Heart left ventricle (tissue), 13 donors: ENCODE measurements around the gene MAPT.

Experiments
- POLR2A ChIP-seq, 2 donors: fragments of 450-650 bp; IDR thresholded peaks; one replicate each; pipeline ENCODE4 v1.6.1; 2017; ENCODE audit warnings: antibody characterized with exemption in 2 of 2, mild to moderate bottlenecking in 2 of 2, moderate library complexity in 2 of 2
- TF ChIP-seq, protein P1 (sequence below), 12 donors: fragments of 200-600 bp; sonication (generic) in 4 of 12; IDR thresholded peaks; one replicate each; pipeline versions ENCODE4 v1.5.0 to v1.8.0; 2018 to 2022; ENCODE audit warnings: antibody characterized with exemption in 12 of 12, mild to moderate bottlenecking in 5 of 12
- donor health status: ischemic (EF 13 %, LVEDD 7.1; RV severe dilation, severe dysfunction).
- donor health status: DM: no; HTN: yes; CAD: no.
- donor health status: DM: no; HTN: no; CAD: no.
- donor health status: ischemic (EF 25% LVEDD 6.9; RV normal size, moderate dysfunction).
- donor health status: ischemic (EF 25% LVEDD 5.7; RV mildly dilated, moderate dysfunction).
- donor health status: ischemic (EF 35%, LVEDD 5.7; RV mildly dilated, moderate dysfunction).
- donor health status: nonischemic (EF 11% LVEDD 7.7; RV severe dilation, severe dysfunction).
- donor health status: DM: yes; HTN: yes; CAD: no.
- donor health status: PGD.
- donor health status: ischemic (EF 29% LVEDD 5.4; RV normal size, mild dysfunction).
- donor health status: nonischemic (EF 23%, LVEDD 6.1; RV moderate dilation, normal function).

DNA sequence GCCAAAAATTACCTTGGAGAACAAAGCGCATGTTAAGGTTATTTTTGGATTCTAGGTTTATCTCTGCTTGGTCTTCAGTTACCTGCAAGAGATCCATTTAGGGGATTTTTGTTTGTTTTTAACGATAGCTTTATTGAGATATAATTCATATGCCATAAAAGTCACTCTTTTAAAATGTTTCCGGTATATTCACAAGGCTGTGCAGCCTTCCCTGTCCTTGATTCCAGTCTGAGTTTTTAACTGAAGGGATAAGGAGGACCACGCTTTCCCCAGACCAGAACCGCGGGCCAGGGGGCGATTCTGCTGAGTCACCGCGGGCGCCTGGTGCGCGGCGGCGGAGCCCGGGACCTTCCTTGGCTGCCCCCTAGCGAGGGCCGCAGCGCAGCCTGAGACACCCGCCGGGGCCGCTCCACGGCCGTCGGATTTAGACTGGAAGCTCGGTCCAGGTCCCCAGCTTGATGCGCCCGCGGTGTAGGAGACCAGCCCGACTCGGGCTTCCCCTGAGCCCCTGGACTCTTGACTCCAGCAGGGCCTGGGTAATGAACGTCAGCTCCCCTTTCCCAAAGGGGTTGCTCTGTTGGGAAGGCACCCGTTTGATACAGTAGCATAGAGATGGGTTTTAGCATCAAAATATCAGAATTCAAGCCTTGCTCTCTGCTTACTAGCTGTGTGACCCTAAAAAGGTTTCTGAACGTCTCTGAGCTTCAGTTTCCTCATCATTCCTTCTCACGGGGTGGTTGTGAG is 54.7 kb downstream of the MAPT start:
- TF ChIP-seq, protein P1, sequence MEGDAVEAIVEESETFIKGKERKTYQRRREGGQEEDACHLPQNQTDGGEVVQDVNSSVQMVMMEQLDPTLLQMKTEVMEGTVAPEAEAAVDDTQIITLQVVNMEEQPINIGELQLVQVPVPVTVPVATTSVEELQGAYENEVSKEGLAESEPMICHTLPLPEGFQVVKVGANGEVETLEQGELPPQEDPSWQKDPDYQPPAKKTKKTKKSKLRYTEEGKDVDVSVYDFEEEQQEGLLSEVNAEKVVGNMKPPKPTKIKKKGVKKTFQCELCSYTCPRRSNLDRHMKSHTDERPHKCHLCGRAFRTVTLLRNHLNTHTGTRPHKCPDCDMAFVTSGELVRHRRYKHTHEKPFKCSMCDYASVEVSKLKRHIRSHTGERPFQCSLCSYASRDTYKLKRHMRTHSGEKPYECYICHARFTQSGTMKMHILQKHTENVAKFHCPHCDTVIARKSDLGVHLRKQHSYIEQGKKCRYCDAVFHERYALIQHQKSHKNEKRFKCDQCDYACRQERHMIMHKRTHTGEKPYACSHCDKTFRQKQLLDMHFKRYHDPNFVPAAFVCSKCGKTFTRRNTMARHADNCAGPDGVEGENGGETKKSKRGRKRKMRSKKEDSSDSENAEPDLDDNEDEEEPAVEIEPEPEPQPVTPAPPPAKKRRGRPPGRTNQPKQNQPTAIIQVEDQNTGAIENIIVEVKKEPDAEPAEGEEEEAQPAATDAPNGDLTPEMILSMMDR (IDR thresholded peaks at IDR 0.05): peak; percentile 63 to 87 (median 81)
- TF ChIP-seq POLR2A (IDR thresholded peaks at IDR 0.05): no peak
